H1 (cell line): Measurements from ENCODE around the gene PTPRG. TPM values are rescaled to one million over a fixed set of nuclear protein-coding genes. Genes with fewer than 3 reads are reported as not detected.

Experiments used
- CTCF ChIA-PET: fragments of 300-600 bp; sonication (Branson Sonifier 250); formaldehyde crosslinking; loops from one replicate; lab custom pipeline; 2021; ENCODE audit not compliant: partially characterized antibody; lab: Charles Lee
- POLR2A ChIA-PET: fragments of 300-600 bp; sonication (Branson Sonifier 250); formaldehyde crosslinking; loops from one replicate; lab custom pipeline; 2021; ENCODE audit warnings: inconsistent platforms; ENCODE audit not compliant: partially characterized antibody; lab: Charles Lee
- DNase-seq, 2 experiments: peaks; one replicate each; pipeline versions ENCODE4 v3.0.0 to v3.0.0-alpha.2; 2010 to 2022; ENCODE audit warnings: low spot score in 2 of 2, low read depth in 1 of 2, mixed read lengths in 1 of 2
- FAIRE-seq: peaks from 2 replicates; lab custom pipeline; 2011; peaks lifted over from hg19 to GRCh38; lab: Jason Lieb, UNC
- H2AFZ ChIP-seq: 2 replicates; pipeline ENCODE4 v1.8.1; 2012; ENCODE audit warnings: low read length, inconsistent platforms
- H2AK5ac ChIP-seq: 2 replicates; pipeline ENCODE4 v1.6.1; 2013; ENCODE audit warnings: low read depth, low read length
- H2BK120ac ChIP-seq: replicated peaks from 2 replicates; pipeline ENCODE3; 2013; ENCODE audit warnings: low read depth, low read length, inconsistent platforms
- H2BK12ac ChIP-seq: 2 replicates; pipeline ENCODE4 v1.6.1; 2013; ENCODE audit warnings: low read depth, low read length
- H2BK15ac ChIP-seq: 2 replicates; pipeline ENCODE4 v1.6.1; 2013; ENCODE audit warnings: low read length
- H2BK20ac ChIP-seq: 2 replicates; pipeline ENCODE4 v1.6.1; 2013; ENCODE audit warnings: low read length
- H2BK5ac ChIP-seq: 2 replicates; pipeline ENCODE4 v1.6.1; 2013; ENCODE audit warnings: low read depth, low read length
- H3K14ac ChIP-seq: 2 replicates; pipeline ENCODE4 v1.6.1; 2013; ENCODE audit warnings: inconsistent platforms; ENCODE audit not compliant: insufficient read length
- H3K18ac ChIP-seq: 2 replicates; pipeline ENCODE4 v1.6.1; 2013; ENCODE audit warnings: low read length; ENCODE audit errors: extremely low read depth
- H3K23ac ChIP-seq: 2 replicates; pipeline ENCODE4 v1.6.1; 2013; ENCODE audit warnings: inconsistent platforms; ENCODE audit not compliant: insufficient read length
- H3K23me2 ChIP-seq: 2 replicates; pipeline ENCODE4 v1.6.1; 2013; ENCODE audit warnings: low read depth, low read length
- H3K27ac ChIP-seq: 2 replicates; pipeline ENCODE4 v1.6.1; 2011; ENCODE audit warnings: low read depth, low read length, inconsistent platforms
- H3K27me3 ChIP-seq, 4 experiments: replicated peaks in 1 of 4; 1 replicate in 1 of 4; 2 replicates in 3 of 4; pipeline versions ENCODE4 v1.6.1 to v1.8.1; 2011 to 2013; ENCODE audit warnings: low read length in 3 of 4, mild to moderate bottlenecking in 3 of 4, inconsistent platforms in 2 of 4, mixed read lengths in 2 of 4, moderate library complexity in 1 of 4; ENCODE audit not compliant: control insufficient read depth in 3 of 4, insufficient read depth in 3 of 4; ENCODE audit errors: extremely low read depth in 1 of 4
- H3K36me3 ChIP-seq, 4 experiments: 2 replicates each; pipeline versions ENCODE4 v1.6.1 to v1.8.1; 2011 to 2013; ENCODE audit warnings: mild to moderate bottlenecking in 4 of 4, low read length in 3 of 4, moderate library complexity in 2 of 4, control low read depth in 1 of 4, inconsistent platforms in 1 of 4; ENCODE audit not compliant: insufficient read depth in 4 of 4, control insufficient read depth in 2 of 4
- H3K4ac ChIP-seq: replicated peaks from 2 replicates; pipeline ENCODE3; 2013; ENCODE audit warnings: low read length, low read depth, mixed read lengths, inconsistent platforms; ENCODE audit not compliant: insufficient read length
- H3K4me1 ChIP-seq, 4 experiments: replicated peaks in 1 of 4; 1 replicate in 1 of 4; 2 replicates in 3 of 4; pipeline versions ENCODE4 v1.6.1 to v1.8.1; 2011 to 2013; ENCODE audit warnings: low read length in 3 of 4, inconsistent platforms in 2 of 4, mixed read lengths in 1 of 4; ENCODE audit not compliant: insufficient read depth in 4 of 4, control insufficient read depth in 3 of 4
- H3K4me2 ChIP-seq, 2 experiments: 2 replicates each; pipeline versions ENCODE4 v1.6.1 to v1.8.1; 2011 to 2013; ENCODE audit warnings: low read depth in 2 of 2, low read length in 2 of 2, control low read depth in 1 of 2, inconsistent platforms in 1 of 2, mild to moderate bottlenecking in 1 of 2; ENCODE audit not compliant: insufficient read depth in 1 of 2
- H3K4me3 ChIP-seq, 4 experiments: fragments of 200-600, 300-600 bp in 1 of 4; sonication (generic), shearing (Covaris generic), sonication (Bioruptor Twin) in 1 of 4; 2 replicates each; pipeline versions ENCODE4 v1.5.1 to v1.8.1; 2011 to 2016; ENCODE audit warnings: low read length in 4 of 4, low read depth in 3 of 4, control low read depth in 2 of 4, inconsistent platforms in 2 of 4, mild to moderate bottlenecking in 2 of 4, mixed read lengths in 1 of 4, moderate library complexity in 1 of 4; ENCODE audit not compliant: insufficient read depth in 2 of 4; ENCODE audit errors: extremely low read depth in 1 of 4
- H3K56ac ChIP-seq: replicated peaks from 2 replicates; pipeline ENCODE3; 2013; ENCODE audit warnings: low read depth, mild to moderate bottlenecking, mixed read lengths, low read length, inconsistent platforms; ENCODE audit not compliant: insufficient read length
- H3K79me1 ChIP-seq: 2 replicates; pipeline ENCODE4 v1.6.1; 2013; ENCODE audit warnings: low read depth, low read length, control low read depth
- H3K79me2 ChIP-seq, 2 experiments: 2 replicates each; pipeline versions ENCODE4 v1.6.1 to v1.8.1; 2012 to 2013; ENCODE audit warnings: low read length in 2 of 2, mild to moderate bottlenecking in 2 of 2, inconsistent platforms in 1 of 2; ENCODE audit not compliant: insufficient read depth in 2 of 2, control insufficient read depth in 1 of 2
- H3K9ac ChIP-seq, 4 experiments: replicated peaks in 1 of 4; 1 replicate in 1 of 4; 2 replicates in 3 of 4; pipeline versions ENCODE4 v1.6.1 to v1.8.1; 2011 to 2013; ENCODE audit warnings: low read depth in 3 of 4, low read length in 3 of 4, control low read depth in 2 of 4, mild to moderate bottlenecking in 2 of 4, moderate library complexity in 2 of 4, inconsistent platforms in 1 of 4; ENCODE audit errors: extremely low read depth in 1 of 4
- H3K9me3 ChIP-seq, 2 experiments: 2 replicates each; pipeline versions ENCODE4 v1.6.1 to v1.8.1; 2012 to 2013; ENCODE audit warnings: mild to moderate bottlenecking in 2 of 2, moderate library complexity in 2 of 2, control low read depth in 1 of 2, inconsistent platforms in 1 of 2, low read depth in 1 of 2, low read length in 1 of 2, mixed read lengths in 1 of 2; ENCODE audit not compliant: insufficient read depth in 2 of 2
- H4K20me1 ChIP-seq, 2 experiments: replicated peaks in 1 of 2; 2 replicates each; pipeline versions ENCODE3 to v1.8.1; 2011 to 2013; ENCODE audit warnings: inconsistent platforms in 2 of 2, low read length in 2 of 2, mild to moderate bottlenecking in 1 of 2; ENCODE audit not compliant: insufficient read depth in 2 of 2, control insufficient read depth in 1 of 2
- H4K5ac ChIP-seq: 2 replicates; pipeline ENCODE4 v1.6.1; 2013; ENCODE audit warnings: low read length, low read depth, mixed read lengths, inconsistent platforms; ENCODE audit not compliant: insufficient read length
- H4K8ac ChIP-seq: 2 replicates; pipeline ENCODE4 v1.8.0; 2013; ENCODE audit warnings: mild to moderate bottlenecking, moderate library complexity, low read length, inconsistent platforms; ENCODE audit not compliant: insufficient read depth; ENCODE audit errors: extremely low read depth
- H4K91ac ChIP-seq: replicated peaks from 2 replicates; pipeline ENCODE3; 2013; ENCODE audit warnings: low read length, mixed read lengths, inconsistent platforms; ENCODE audit not compliant: insufficient read length
- SP1 ChIP-seq: IDR thresholded peaks from 2 replicates; pipeline ENCODE4 v1.6.1; 2011; ENCODE audit warnings: low read depth, low read length
- WGBS, 2 experiments: shearing (Covaris generic) in 1 of 2; methylation state at CpG; one replicate each; pipeline versions ENCODE4 v1.1.6 to v1.1.7; 2013 to 2015; ENCODE audit warnings: low lambda C conversion rate in 2 of 2, mixed read lengths in 2 of 2, inconsistent platforms in 1 of 2, low coverage in 1 of 2, missing lambda C conversion rate in 1 of 2; ENCODE audit not compliant: insufficient replicate concordance in 2 of 2, insufficient coverage in 1 of 2, insufficient read length in 1 of 2; ENCODE audit errors: extremely low coverage in 1 of 2, missing lambda C conversion rate in 1 of 2; 5-methylcytosine and 5-hydroxymethylcytosine counted together
- polyA plus RNA-seq, 7 experiments: library from polyadenylated mRNA; depleted of rRNA in 3 of 7; stranded (reverse) in 5 of 7; unstranded in 2 of 7; fragments of >200 nt in 5 of 7; fragments of 200-250 nt in 2 of 7; gene quantifications; 1 replicate in 5 of 7; 2 replicates in 1 of 7; 4 replicates in 1 of 7; pipeline versions ENCODE4 v1.2.1 to v1.2.3, GENCODE V29; 2011 to 2013; ENCODE audit warnings: missing spikeins in 2 of 7, mixed read lengths in 2 of 7
- total RNA-seq: library from RNA; stranded (reverse); fragmentation: NEBNext Ultra II Directional; extraction: Animal tissue kit (Norgen Biotek cat#: 25700); gene quantifications from 2 replicates; pipeline ENCODE4 v1.2.1, GENCODE V29; 2021

The PTPRG gene
- total and polyA plus RNA-seq, 2 of the 8 experiments (the other 6 are each of a cell fraction or from before 2014, with no cell fraction given): 23.3 to 96.2 TPM

- H3K79me2 ChIP-seq: peaks cover 0 to 94% of the 10 kb centered on the region in 2 experiments; a peak in 3 of 4 replicates
- H3K36me3 ChIP-seq: no peaks in the 10 kb centered on the region
- no peak overlapping the region for H3K9ac ChIP-seq
- no peak overlapping the region for H3K14ac ChIP-seq
- no peak overlapping the region for H2AK5ac ChIP-seq
- 100% methylated on average over 1 of the region's 1 CpG; no CpG with 5 or more reads in 1 of the 2 experiments for WGBS, 2 experiments
- no peak overlapping the region for H2AFZ ChIP-seq
- H4K8ac ChIP-seq: no peak overlapping the region
- no peak overlapping the region for H3K4me2 ChIP-seq
- H3K27ac ChIP-seq: no peak overlapping the region
- H3K23me2 ChIP-seq: no peaks in the 10 kb centered on the region
- FAIRE-seq (no peak), DNase-seq (no peak)
- no peak for TF ChIP-seq SP1
- peaks cover 4 to 9% of the 10 kb centered on the region in 2 experiments for H4K20me1 ChIP-seq
- H3K27me3 ChIP-seq: no peaks in the 10 kb centered on the region
- no peak overlapping the region for H2BK15ac ChIP-seq
- no peak overlapping the region for H2BK20ac ChIP-seq
- H3K4ac ChIP-seq: peak overlapping the region; percentile 44
- POLR2A ChIA-PET: no interaction called here
- no peak overlapping the region for H2BK12ac ChIP-seq
- H3K9me3 ChIP-seq: no peaks in the 10 kb centered on the region
- H2BK120ac ChIP-seq: no peak overlapping the region
- no peak overlapping the region for H3K18ac ChIP-seq
- H3K56ac ChIP-seq: no peak overlapping the region
- peaks cover 0 to 21% (median 13%) of the 10 kb centered on the region in 4 experiments; a peak in 6 of 7 replicates for H3K4me1 ChIP-seq
- H3K23ac ChIP-seq: no peak overlapping the region
- CTCF ChIA-PET: no interaction called here
- no peak overlapping the region for H4K5ac ChIP-seq
- no peak overlapping the region; the same call in 1 of the 2 replicates for H2BK5ac ChIP-seq
- no peaks in the 10 kb centered on the region; the same call in none of the 2 replicates for H3K79me1 ChIP-seq
- no peak overlapping the region for H4K91ac ChIP-seq
- no peak overlapping the region for H3K4me3 ChIP-seq
Measured at GRCh38 chr3:61810953-61811497, 249.7 kb downstream of the PTPRG start.
